ENCODE data around the gene PKNOX2. TPM values are rescaled to one million over a fixed set of nuclear protein-coding genes. Genes with fewer than 3 reads are reported as not detected.

The PKNOX2 gene
- total RNA-seq, 1 donor from 2014 or later, result not detected

DNA sequence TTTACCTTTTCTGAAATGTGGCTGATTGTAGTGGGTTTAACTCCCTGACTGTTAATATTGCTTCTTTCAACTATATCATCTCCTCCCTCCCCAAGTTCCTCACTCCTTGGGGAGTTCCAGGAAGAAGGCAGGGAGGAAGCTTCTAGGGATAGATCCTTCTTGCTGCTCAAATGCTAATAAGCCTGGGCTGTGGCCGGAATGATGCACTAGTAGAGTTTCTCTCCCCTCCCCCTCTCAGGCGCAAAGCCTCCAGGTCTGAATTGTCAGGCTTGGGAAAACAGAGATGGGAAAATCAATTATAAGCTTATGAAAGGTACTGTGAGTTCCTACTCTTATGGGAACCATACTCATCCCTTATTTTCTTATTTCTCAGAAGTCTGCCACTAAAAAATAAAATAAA, 300.7 kb downstream of the PKNOX2 start:
- CTCF ChIA-PET, result no interaction called here
- H3K27me3 Mint-ChIP-seq, result peaks cover 19% of the 10 kb centered on the region
- no peaks in the 10 kb centered on the region for H3K4me1 Mint-ChIP-seq
- no peak overlapping the region for H3K4me3 Mint-ChIP-seq
- DNase-seq (no peak), ATAC-seq (ENCODE audit: low read depth) (no peak)
- H3K27ac Mint-ChIP-seq, result no peak overlapping the region
- H3K36me3 Mint-ChIP-seq (ENCODE audit: low read depth), result no peaks in the 10 kb centered on the region
- no peaks in the 10 kb centered on the region for H3K9me3 Mint-ChIP-seq
- intact Hi-C loops (cut with micrococcal nuclease), result no loop called here
- no peak for TF ChIP-seq CTCF (IDR thresholded peaks at IDR 0.05)
- POLR2A ChIA-PET, result no interaction called here

GRCh38 chr11:125465701-125466100, 301.1 kb downstream of the PKNOX2 start:
- POLR2A ChIA-PET, result no interaction called here
- Mint-ChIP-seq H3K27me3 (peaks cover 21% of the 10 kb centered on the region), H3K9me3 (no peaks in the 10 kb centered on the region), H3K4me1 (no peaks in the 10 kb centered on the region), H3K36me3 (ENCODE audit: low read depth) (no peaks in the 10 kb centered on the region), H3K27ac (no peak overlapping the region), H3K4me3 (no peak overlapping the region)
- CTCF ChIA-PET, result no interaction called here
- intact Hi-C loops (cut with micrococcal nuclease), result no loop called here
- no peak for TF ChIP-seq CTCF (IDR thresholded peaks at IDR 0.05)
- no peak for ATAC-seq (ENCODE audit: low read depth)
- DNase-seq, result no peak

GRCh38 chr11:125468025-125468424, 303.5 kb downstream of the PKNOX2 start:
- TF ChIP-seq CTCF (IDR thresholded peaks at IDR 0.05), result no peak

DNA sequence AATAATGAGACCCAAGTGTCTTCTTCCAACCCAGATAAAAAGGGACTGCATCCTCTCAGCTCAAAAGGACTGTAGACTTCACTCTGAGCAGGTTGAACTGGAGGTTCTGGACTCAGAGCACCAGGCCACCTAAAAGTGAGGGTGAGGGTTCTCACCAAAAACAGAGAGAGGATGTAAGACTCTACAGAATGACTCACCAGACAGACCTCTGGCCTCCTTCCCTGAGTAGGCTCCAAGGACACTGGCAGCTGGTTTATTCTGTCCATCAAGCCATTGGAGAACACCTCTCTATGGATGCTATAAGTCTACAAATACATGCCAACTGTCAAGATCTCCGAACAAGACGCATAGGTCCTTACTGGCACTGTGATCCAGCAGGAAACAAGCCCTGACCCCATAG, 304.3 kb downstream of the PKNOX2 start:
- no peak for DNase-seq
- Mint-ChIP-seq H3K27me3 (peaks cover 13% of the 10 kb centered on the region), H3K4me3 (no peak overlapping the region), H3K4me1 (no peaks in the 10 kb centered on the region), H3K9me3 (no peaks in the 10 kb centered on the region), H3K27ac (no peak overlapping the region), H3K36me3 (ENCODE audit: low read depth) (no peaks in the 10 kb centered on the region)
- intact Hi-C loops (cut with micrococcal nuclease), result no loop called here
- no peak for ATAC-seq (ENCODE audit: low read depth)
- ChIA-PET CTCF (no interaction called here), POLR2A (no interaction called here)
- no peak for TF ChIP-seq CTCF (IDR thresholded peaks at IDR 0.05)

More at GRCh38 chr11:125468025-125468424, 303.5 kb downstream of the PKNOX2 start:
- CTCF ChIA-PET, result no interaction called here
- DNase-seq (no peak), ATAC-seq (ENCODE audit: low read depth) (no peak)
- Mint-ChIP-seq H3K36me3 (ENCODE audit: low read depth) (no peaks in the 10 kb centered on the region), H3K4me1 (no peaks in the 10 kb centered on the region), H3K4me3 (no peak overlapping the region), H3K27ac (no peak overlapping the region), H3K9me3 (no peaks in the 10 kb centered on the region), H3K27me3 (peaks cover 19% of the 10 kb centered on the region)
- intact Hi-C loops (cut with micrococcal nuclease), result no loop called here
- POLR2A ChIA-PET, result no interaction called here

GRCh38 chr11:125470355-125470754, 305.8 kb downstream of the PKNOX2 start:
- Mint-ChIP-seq H3K9me3 (no peaks in the 10 kb centered on the region), H3K27ac (no peak overlapping the region), H3K36me3 (ENCODE audit: low read depth) (no peaks in the 10 kb centered on the region), H3K4me3 (no peak overlapping the region), H3K27me3 (peaks cover 5% of the 10 kb centered on the region), H3K4me1 (no peaks in the 10 kb centered on the region)
- DNase-seq, result no peak
- CTCF ChIA-PET, result no interaction called here
- TF ChIP-seq CTCF (IDR thresholded peaks at IDR 0.05), result no peak
- POLR2A ChIA-PET, result no interaction called here
- ATAC-seq (ENCODE audit: low read depth), result no peak
- intact Hi-C loops (cut with micrococcal nuclease), result no loop called here
